Activated T-helper 2 cell treated with anti-CD3 and anti-CD28 coated beads, Interferon-gamma antibody, Interleukin-2, Interleukin-4, amounts not matched to agents 10 μg/mL and 5 μg/mL and 100 μg/mL, durations not matched to agents 14 hours and 24 hours and 36 hours (primary cell): ENCODE data around the gene FAM170B. TPM values are rescaled to one million over a fixed set of nuclear protein-coding genes. Genes with fewer than 3 reads are reported as not detected.

Experiments used
- DNase-seq: peaks from one replicate; pipeline ENCODE4 v3.0.0; 2021; ENCODE audit warnings: low spot score
- H3K27ac Mint-ChIP-seq: one replicate; pipeline ENCODE4 v1.8.0; 2021; ENCODE audit warnings: mixed read lengths
- H3K27me3 Mint-ChIP-seq: one replicate; pipeline ENCODE4 v1.8.0; 2021; ENCODE audit warnings: low read depth, mixed read lengths
- H3K36me3 Mint-ChIP-seq: one replicate; pipeline ENCODE4 v1.8.0; 2021; ENCODE audit warnings: low read depth, mixed read lengths
- H3K4me1 Mint-ChIP-seq: one replicate; pipeline ENCODE4 v1.8.0; 2021; ENCODE audit warnings: low read depth, mixed read lengths
- H3K4me3 Mint-ChIP-seq: one replicate; pipeline ENCODE4 v1.8.0; 2021; ENCODE audit warnings: low read depth, mild to moderate bottlenecking, moderate library complexity, mixed read lengths
- H3K9me3 Mint-ChIP-seq: one replicate; pipeline ENCODE4 v1.8.0; 2021; ENCODE audit warnings: mixed read lengths
- intact Hi-C: fragments of 100-400 bp; cut with micrococcal nuclease; formaldehyde crosslinking; loops from one replicate; pipeline ENCODE4 v1.15.1; 2023
- total RNA-seq: library from RNA; stranded (reverse); gene quantifications from 2 replicates; pipeline ENCODE4 v1.2.3, GENCODE V29; 2022

Gene FAM170B
- total RNA-seq, 1 donor from 2014 or later, result not detected

DNA sequence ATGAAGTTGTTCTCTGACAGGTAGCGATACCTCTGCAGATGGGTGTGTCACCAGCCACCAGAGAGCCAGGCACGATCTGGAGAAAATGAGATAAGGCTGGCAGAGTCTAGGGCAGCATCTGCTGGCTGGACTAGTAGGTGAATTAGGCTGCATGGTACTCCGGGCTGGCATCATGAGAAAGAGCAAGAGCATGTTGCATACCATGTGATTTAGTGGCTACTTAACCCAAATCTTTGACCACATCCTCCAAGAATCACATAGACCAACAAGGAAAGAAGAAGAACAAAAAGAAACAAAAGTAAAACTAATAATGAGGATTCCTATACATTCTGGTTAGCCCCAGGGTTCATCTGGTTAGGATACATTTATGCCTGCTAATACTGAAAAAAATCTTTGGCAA lies 23.4 kb upstream of the FAM170B start:
- intact Hi-C loops, result no loop called here
- no peak for DNase-seq
- Mint-ChIP-seq H3K27me3 (peaks cover 3% of the 10 kb centered on the region), H3K36me3 (peaks cover 66% of the 10 kb centered on the region), H3K4me1 (peaks cover 30% of the 10 kb centered on the region), H3K27ac (no peak overlapping the region), H3K9me3 (no peaks in the 10 kb centered on the region), H3K4me3 (no peak overlapping the region)

DNA sequence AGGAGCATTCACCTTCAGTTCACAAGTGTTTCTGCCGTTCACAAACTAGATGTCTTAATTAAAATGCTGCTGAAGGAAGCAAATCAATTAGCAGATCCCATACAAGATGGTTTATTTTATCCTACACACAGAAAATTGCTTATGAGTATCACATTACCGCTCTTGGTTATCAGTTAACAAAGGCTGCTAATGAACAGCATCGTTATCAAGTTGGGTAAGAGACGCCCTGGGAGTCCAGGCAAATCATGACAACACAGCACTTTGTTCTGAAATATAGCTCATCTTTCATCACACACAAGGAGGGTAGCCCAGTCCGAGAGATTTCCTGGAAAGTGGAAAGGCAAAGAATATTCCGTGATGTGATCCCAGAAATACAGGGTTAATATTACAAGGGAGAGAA lies 20.8 kb upstream of the FAM170B start:
- no peak overlapping the region for H3K27ac Mint-ChIP-seq
- H3K9me3 Mint-ChIP-seq, result no peaks in the 10 kb centered on the region
- H3K27me3 Mint-ChIP-seq, result peaks cover 3% of the 10 kb centered on the region
- H3K4me1 Mint-ChIP-seq, result peaks cover 37% of the 10 kb centered on the region
- H3K4me3 Mint-ChIP-seq, result no peak overlapping the region
- DNase-seq, result no peak
- intact Hi-C loops, result no loop called here
- H3K36me3 Mint-ChIP-seq, result peaks cover 45% of the 10 kb centered on the region

DNA sequence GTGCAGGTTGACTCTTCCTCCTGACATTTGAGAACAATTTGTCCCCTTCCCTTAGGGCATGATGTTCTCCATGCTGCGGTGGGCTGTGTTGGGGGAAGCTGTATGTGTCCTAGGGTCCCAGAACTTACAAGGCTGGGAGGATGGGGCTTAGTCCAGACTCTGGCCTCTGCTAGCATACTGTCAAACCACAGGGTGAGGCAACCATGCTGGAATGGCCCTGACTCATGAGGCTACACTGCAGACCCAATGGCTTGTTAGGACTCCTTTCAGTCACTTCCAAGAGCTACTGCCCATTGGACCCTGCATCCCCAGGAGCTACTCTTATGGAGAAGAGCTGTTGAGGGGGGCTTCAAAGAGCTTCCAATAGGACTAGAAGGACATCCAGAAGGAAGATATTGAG lies 20.1 kb upstream of the FAM170B start:
- intact Hi-C loops, result no loop called here
- peaks cover 41% of the 10 kb centered on the region for H3K36me3 Mint-ChIP-seq

DNA sequence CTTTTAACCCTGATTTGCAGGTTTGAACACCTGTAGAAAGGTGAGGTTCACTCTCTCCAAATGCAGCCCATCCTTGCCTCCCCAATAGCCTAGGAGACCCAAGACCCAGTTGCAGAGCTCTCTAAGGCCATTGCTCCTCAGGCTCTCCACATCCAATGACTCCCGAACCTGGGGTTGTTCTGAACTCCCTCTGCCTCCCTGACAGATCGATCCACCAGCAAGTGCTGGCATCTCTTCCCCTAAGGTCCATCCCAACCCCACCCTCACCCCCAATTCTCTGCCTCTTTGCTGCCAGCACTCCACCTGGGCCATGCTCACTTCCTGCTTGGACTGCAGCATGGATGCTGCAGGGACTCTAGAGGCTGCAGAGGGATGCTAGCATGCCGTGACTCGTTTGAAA lies 19.3 kb upstream of the FAM170B start:
- H3K9me3 Mint-ChIP-seq, result peaks cover 4% of the 10 kb centered on the region
- peaks cover 3% of the 10 kb centered on the region for H3K27me3 Mint-ChIP-seq
- DNase-seq, result no peak
- peaks cover 35% of the 10 kb centered on the region for H3K36me3 Mint-ChIP-seq
- peaks cover 32% of the 10 kb centered on the region for H3K4me1 Mint-ChIP-seq
- intact Hi-C loops, result no loop called here
- H3K4me3 Mint-ChIP-seq, result no peak overlapping the region
- no peak overlapping the region for H3K27ac Mint-ChIP-seq

More for the DNA sequence above, 20.1 kb upstream of the FAM170B start:
- DNase-seq, result no peak
- Mint-ChIP-seq H3K4me3 (no peak overlapping the region), H3K27me3 (peaks cover 3% of the 10 kb centered on the region), H3K27ac (no peak overlapping the region), H3K9me3 (no peaks in the 10 kb centered on the region), H3K4me1 (peaks cover 37% of the 10 kb centered on the region)

DNA sequence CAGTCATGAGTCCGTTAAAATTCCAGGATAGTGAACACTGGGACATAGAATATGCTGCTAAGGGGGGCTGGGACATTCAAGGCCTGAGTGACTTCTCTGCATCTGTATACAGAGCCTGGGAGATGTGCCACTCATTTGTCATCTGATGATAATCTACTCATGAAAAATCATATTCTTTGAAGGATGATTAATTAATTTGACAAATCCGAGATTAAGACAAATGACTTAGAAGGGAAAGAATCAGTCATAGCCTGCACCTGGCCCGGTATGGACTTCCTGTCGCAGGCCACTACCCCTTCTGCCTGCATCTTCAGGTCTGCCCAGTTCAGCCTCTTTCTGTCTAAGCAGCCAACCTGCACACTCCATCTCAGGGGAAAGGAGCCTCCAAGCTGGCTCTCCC lies 18.8 kb upstream of the FAM170B start:
- Mint-ChIP-seq H3K4me3 (no peak overlapping the region), H3K27me3 (peaks cover 1% of the 10 kb centered on the region), H3K27ac (no peak overlapping the region), H3K9me3 (peaks cover 7% of the 10 kb centered on the region), H3K4me1 (peaks cover 30% of the 10 kb centered on the region), H3K36me3 (peaks cover 33% of the 10 kb centered on the region)
- intact Hi-C loops, result no loop called here
- DNase-seq, result no peak

DNA sequence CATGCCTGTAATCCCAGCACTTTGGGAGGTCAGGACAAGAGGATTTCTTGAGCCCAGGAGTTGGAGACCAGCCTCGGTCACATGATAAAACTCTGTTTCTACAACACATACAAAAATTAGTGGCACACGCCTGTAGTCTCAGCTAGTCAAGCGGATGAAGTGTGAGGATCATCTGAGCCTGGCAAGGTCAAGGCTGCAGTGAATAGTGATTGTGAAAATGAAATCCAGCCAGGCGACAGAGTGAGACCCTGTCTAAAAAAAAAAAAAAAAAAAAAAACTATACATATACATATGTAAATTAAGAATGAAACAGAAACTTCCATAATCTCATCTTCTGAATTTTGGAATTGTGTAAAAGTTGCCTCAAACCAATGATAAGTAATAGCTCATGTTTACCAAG lies 18.2 kb upstream of the FAM170B start:
- intact Hi-C loops, result no loop called here
- Mint-ChIP-seq H3K4me3 (no peak overlapping the region), H3K4me1 (peaks cover 24% of the 10 kb centered on the region), H3K36me3 (peaks cover 27% of the 10 kb centered on the region), H3K27me3 (peaks cover 1% of the 10 kb centered on the region), H3K27ac (no peak overlapping the region), H3K9me3 (peaks cover 9% of the 10 kb centered on the region)
- DNase-seq, result no peak

DNA sequence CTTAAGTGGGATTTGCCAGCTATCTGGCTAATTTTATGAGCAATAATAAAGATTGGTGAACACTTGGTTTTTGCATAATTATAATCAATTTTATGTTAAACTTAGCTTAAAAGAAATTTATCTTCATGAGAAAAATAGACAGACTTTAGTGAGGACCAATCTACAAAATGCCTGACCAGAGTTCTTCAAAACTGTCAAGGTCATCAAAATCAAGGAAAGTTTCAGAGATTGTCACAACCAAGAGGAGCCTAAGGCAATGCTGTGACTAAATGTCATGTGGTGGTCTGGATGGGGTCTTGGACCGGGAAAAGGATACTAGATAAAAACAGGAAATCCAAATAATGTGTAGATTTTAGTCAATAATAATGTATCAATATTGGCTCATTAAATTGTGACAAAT lies 17.7 kb upstream of the FAM170B start:
- peaks cover 23% of the 10 kb centered on the region for H3K36me3 Mint-ChIP-seq
- DNase-seq, result no peak
- H3K9me3 Mint-ChIP-seq, result peaks cover 9% of the 10 kb centered on the region
- no peak overlapping the region for H3K4me3 Mint-ChIP-seq
- peaks cover 18% of the 10 kb centered on the region for H3K4me1 Mint-ChIP-seq
- no peak overlapping the region for H3K27ac Mint-ChIP-seq
- H3K27me3 Mint-ChIP-seq, result peaks cover 1% of the 10 kb centered on the region
- intact Hi-C loops, result no loop called here

DNA sequence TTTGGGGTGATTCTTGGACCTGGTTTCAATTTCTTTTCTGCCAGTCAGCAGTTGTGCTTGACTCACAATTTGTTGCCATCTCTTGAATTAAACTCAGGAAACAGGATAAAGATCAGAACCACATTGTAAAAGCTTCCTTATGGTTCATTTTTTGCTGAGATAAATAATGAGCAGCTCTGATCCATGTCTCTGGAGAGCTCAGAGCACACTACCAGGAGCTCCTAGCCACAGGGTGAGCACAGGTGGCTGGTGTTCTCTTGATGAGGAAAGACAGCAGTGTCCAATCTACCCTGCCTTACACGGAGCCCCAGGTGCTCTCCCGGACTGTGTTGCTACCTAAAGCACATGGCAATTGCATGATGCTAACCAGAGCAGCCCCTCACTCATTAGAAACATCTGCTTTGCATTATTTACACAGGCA lies 17.2 kb upstream of the FAM170B start:
- H3K36me3 Mint-ChIP-seq, result peaks cover 19% of the 10 kb centered on the region
- no peak for DNase-seq
- H3K9me3 Mint-ChIP-seq, result peaks cover 9% of the 10 kb centered on the region
- H3K4me3 Mint-ChIP-seq, result no peak overlapping the region
- H3K27me3 Mint-ChIP-seq, result peaks cover 5% of the 10 kb centered on the region
- H3K4me1 Mint-ChIP-seq, result peaks cover 15% of the 10 kb centered on the region
- H3K27ac Mint-ChIP-seq, result no peak overlapping the region
- intact Hi-C loops, result no loop called here

DNA sequence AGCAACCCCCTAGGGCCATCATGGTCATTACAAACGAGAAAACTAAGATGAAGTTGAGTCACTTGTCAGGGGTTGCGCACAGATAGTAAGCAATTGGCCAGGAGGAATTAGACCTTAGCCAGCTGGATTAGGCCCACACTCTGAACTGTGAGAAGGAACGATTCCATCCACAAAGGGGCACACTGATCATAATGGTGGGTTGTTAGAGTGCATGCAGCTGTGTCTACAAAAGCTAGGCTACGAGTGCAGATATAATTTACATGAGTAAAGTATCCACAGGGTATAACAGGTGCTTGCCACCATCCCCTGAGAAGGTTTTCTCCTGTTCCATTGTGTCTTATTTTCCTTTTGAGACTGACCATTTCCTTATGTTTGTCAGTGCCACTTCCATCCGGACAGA lies 16.6 kb upstream of the FAM170B start:
- DNase-seq, result no peak
- intact Hi-C loops, result no loop called here
- H3K27me3 Mint-ChIP-seq, result peaks cover 9% of the 10 kb centered on the region
- peaks cover 9% of the 10 kb centered on the region for H3K9me3 Mint-ChIP-seq
- H3K27ac Mint-ChIP-seq, result no peak overlapping the region
- H3K36me3 Mint-ChIP-seq, result peaks cover 13% of the 10 kb centered on the region
- no peak overlapping the region for H3K4me3 Mint-ChIP-seq
- peaks cover 15% of the 10 kb centered on the region for H3K4me1 Mint-ChIP-seq

DNA sequence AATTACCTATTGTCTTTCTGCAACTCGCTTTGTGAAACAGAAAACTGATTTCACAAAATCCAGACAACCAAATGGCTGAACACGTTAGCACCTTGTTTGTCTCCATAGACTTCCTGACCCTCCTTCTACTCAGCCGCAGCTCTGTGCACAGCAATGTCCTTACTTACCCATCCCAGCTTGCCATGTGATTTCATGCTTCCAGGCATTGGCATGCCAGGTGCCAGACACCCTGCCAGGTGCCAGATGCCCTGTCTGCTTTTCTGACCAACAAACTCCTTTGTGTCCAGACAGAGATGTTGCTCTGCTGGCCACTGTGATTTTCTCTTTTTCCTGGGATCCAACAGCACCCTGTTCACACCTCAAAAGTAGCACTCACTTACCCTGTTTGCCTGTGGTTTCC lies 16.1 kb upstream of the FAM170B start:
- peaks cover 9% of the 10 kb centered on the region for H3K27me3 Mint-ChIP-seq
- DNase-seq, result no peak
- intact Hi-C loops, result no loop called here

DNA sequence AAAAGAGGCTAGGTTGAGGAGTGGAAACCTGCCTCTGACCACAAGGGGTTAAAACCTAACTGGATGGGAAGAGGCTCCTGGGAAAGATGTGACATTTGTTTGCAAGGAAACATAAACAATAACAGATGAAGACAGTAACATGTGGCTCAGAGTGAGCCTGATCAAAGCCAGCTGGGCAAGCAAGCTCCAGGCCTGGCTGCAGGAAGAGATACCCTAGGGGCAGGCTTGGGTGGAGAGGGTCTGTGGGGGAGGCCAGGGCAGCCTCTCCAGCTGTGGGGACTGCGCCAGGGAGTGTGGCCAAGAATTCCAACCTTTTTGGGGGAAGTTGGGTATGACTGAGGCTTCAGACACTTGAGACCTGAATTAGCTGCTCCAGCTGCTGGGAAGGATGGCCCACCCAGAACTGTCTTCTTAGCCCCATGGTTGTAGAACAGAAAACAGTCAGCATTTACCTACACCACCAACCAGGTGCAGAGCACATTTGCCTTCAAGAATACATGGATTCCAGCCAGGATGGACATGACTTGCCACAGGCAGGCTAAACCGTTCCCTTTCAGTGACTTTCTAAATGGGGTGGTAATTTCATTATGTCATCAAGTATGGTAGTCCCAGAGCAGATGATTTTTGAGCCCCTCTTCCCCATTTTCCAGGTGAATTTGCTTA lies 10.4 kb upstream of the FAM170B start:
- Mint-ChIP-seq H3K4me1 (peaks cover 2% of the 10 kb centered on the region), H3K27ac (no peak overlapping the region), H3K27me3 (peaks cover 13% of the 10 kb centered on the region), H3K36me3 (no peaks in the 10 kb centered on the region), H3K9me3 (peaks cover 9% of the 10 kb centered on the region), H3K4me3 (no peak overlapping the region)
- intact Hi-C loops, result no loop called here
- DNase-seq, result no peak

More for the DNA sequence above, 16.1 kb upstream of the FAM170B start:
- H3K36me3 Mint-ChIP-seq, result peaks cover 7% of the 10 kb centered on the region
- peaks cover 9% of the 10 kb centered on the region for H3K9me3 Mint-ChIP-seq
- peaks cover 15% of the 10 kb centered on the region for H3K4me1 Mint-ChIP-seq
- no peak overlapping the region for H3K4me3 Mint-ChIP-seq
- no peak overlapping the region for H3K27ac Mint-ChIP-seq

DNA sequence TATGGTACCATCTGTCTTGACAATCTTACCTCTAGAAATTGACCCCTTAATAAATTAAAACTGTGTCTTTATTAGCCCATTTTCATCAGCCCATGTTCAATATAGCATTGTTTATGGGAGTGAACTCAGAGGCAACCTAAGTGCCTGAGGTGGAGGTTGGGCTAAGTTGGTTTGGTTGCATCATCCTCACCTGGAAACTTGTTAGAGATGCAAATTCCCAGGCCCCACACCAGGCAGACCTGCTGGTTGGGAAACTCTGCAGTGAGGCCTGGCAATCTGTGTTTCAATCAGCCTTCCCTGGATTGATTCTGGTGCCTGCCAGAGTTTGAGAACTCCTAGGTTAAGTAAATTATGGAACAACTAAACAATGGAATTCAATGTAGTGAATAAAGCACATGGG lies 9.4 kb upstream of the FAM170B start:
- intact Hi-C loops, result no loop called here
- no peak overlapping the region for H3K27ac Mint-ChIP-seq
- DNase-seq, result no peak
- peaks cover 6% of the 10 kb centered on the region for H3K9me3 Mint-ChIP-seq
- H3K4me1 Mint-ChIP-seq, result peaks cover 2% of the 10 kb centered on the region
- H3K4me3 Mint-ChIP-seq, result no peak overlapping the region
- no peaks in the 10 kb centered on the region for H3K36me3 Mint-ChIP-seq
- H3K27me3 Mint-ChIP-seq, result peaks cover 13% of the 10 kb centered on the region

DNA sequence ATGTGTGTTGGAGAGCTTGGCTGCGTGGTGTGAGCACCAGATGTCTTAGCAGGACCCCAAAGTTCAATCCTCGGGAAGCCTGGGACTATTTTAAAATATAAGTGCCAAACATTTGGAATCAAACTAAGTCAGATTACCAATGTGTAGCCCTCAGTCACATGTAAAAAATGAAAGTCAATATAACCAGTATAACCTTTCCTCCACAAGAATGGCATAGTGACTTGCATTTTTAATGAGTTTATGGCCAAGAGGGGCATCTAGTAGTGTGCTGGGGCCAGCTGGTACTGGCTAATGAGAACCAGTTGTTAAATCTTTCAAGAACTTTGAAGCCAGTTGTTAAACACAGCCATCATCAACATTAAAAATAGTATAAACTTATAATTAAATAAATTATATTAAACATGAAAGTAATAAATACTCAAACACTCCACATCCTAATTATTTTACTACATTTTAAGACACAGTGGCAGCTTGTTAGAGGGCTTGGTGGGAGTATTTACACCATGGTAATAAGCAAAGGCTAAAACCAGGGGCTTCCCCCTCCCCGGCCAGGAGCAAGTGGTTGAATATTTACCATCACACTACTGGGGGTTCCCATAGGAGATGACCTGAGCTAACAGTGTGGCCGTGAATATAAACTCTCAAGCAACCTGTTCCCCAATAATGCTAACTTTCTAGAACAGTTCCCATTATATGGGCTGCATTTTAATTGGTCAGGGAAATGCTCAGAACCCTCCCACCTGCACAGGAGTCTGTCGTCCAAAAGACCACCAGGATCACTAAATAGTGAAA lies 7.9 kb upstream of the FAM170B start:
- intact Hi-C loops, result no loop called here
- Mint-ChIP-seq H3K36me3 (no peaks in the 10 kb centered on the region), H3K4me1 (peaks cover 2% of the 10 kb centered on the region), H3K9me3 (peaks cover 3% of the 10 kb centered on the region), H3K27ac (no peak overlapping the region), H3K4me3 (no peak overlapping the region), H3K27me3 (peaks cover 15% of the 10 kb centered on the region)
- DNase-seq, result no peak
